GM18511 (cell line): ENCODE measurements around the gene TBC1D22B.
A peak's percentile ranks its signal among the peaks of the same experiment; 100 is the strongest.

ENCODE experiments used
- ATAC-seq: cut with Tn5 transposase; IDR thresholded peaks from one replicate; pipeline ENCODE4 v1.9.1; 2021; ENCODE audit warnings: mild to moderate bottlenecking, moderate library complexity; ENCODE audit not compliant: unreplicated experiment

TBC1D22B gene

DNA sequence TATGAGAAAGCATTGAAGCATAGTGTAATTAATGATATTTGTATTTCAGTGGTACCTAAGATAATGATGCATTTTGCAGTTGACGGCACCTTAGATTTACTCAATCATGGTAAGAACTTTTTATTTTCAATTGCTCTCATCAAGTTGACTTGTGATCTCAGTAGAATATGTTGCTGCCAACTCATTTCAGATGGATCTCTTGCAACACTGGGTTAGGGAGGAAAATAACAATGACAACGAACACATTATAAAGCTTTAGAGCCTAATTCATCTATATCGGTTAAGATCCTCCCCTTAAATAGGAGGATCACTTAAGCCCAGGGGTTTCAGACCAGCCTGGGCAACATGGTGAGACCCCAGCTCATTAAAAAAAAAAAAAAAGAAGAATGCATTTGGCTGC lies 18.0 kb upstream of the TBC1D22B start:
- no peak for ATAC-seq

GRCh38 chr6:37239950-37240713 lies 17.4 kb upstream of the TBC1D22B start:
- ATAC-seq: peak; percentile 74

DNA sequence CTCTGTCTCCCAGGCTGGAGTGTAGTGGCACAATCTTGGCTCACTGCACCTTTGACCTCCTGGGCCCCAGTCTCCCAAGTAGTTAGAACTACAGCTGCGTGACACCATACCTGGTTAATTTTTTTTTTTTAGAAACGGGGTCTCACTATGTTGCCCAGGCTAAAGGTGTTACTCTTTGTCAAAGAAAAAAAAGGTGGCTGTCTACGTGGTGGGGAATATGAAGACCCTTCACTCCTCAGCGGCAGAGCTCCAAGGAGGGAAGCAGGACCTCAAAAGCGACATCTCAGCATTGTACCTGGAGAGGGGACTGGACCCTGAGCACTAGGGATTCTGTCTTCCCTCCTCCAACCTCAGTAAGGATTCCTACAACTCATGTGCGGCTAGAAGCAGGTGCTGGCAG lies 16.4 kb upstream of the TBC1D22B start:
- ATAC-seq: no peak

GRCh38 chr6:37241775-37242428 lies 15.7 kb upstream of the TBC1D22B start:
- ATAC-seq: no peak

DNA sequence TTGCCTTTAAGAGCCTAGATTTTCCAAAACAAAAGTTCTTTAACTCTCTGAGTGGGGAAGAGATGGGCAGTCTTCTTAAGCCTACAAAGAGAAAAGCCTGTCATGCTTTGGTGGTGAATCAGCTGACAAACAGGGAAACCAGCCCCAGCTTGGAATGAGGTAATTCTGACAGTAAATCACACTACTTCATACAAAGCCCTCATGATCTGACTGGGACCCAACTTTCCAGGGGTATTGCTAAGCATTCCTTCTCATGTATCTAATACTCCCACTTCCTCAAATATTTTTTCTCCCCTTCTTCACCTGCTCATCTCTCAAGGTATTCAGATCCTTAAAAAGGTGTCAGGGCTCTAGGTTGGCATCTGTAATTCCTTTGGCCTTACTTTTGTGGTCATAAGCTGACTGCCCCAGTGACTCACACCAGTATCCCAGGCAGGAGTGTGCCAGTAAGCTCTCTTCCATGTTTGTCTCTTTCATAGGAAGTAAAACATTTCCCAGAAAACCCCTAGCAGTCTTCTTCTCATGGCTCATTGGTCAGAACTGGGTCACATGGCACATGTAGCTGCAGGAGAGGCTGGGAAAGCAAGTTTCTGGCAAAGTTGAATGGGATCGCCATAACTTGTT lies 15.0 kb upstream of the TBC1D22B start:
- ATAC-seq: no peak

DNA sequence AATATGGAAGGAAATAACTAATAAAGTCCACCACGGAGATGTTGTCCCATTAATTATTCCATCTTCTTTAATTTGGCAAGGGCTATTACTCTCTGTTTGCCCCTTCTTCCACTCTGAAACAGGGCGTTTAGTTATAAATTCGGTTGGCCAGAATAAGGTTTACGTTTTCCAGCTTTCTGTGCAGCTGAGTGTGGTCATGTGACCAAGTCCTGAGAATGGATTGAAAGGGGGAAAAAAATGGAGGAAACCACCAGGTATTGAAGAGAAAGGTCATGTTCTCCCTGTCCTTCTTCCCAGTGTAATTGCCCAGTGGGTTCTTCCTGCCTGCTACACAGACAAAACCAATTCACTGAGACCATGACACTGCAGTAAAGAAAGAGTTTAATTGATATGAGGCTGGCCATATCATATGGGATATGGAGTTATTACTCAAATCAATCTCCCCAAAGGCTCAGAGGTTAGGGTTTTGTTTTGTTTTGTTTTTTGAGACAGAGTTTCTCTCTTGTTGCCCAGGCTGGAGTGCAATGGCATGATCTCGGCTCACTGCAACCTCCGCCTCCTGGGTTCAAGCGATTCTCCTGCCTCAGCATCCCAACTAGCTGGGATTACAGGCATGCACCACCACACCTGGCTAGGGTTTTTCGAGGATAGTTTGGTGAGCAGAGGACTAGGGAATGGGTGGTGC lies 14.3 kb upstream of the TBC1D22B start:
- ATAC-seq: no peak

GRCh38 chr6:37243816-37244370 lies 13.7 kb upstream of the TBC1D22B start:
- ATAC-seq: no peak

DNA sequence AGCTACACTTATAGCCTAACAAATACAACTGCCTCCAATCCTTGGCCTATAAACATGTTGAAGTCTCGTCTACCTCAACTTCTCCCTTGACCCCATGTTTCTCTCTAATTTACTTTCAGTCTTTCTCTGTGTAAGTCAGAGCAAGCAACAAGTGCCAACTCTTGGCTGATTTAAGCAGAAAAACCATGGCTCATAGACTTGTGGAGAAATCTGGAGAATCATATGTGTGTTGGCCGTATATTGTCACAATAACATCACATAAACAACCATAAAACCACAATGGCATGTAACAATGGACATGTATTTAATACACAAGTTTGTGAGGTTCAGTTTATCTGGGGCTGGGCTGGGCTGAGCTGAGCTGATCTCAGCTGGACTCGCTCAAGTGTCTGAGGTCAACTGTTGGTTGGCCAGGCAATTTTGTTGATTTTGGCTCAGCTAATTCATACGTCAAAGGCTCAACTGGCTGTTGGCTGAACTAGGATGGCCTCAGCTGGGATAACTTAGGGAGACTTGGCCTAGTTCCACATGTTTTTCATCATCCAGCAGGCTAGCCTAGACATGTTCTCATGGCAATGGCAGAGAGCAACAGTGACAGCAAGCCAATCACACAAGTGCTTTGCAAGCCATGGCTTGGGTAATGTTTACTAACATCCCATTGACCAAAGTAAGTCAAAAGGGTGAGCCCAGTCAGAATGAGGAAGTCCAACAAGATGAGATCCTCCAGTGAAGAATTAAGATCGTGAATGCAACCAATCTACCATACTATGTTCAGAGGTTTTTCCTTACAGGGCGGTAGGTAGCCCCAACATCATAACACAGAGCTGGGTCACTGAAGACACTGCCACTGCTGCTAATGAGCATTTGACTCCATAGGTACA lies 12.9 kb upstream of the TBC1D22B start:
- no peak for ATAC-seq

GRCh38 chr6:37251211-37251780 lies 6.3 kb upstream of the TBC1D22B start:
- no peak for ATAC-seq

DNA sequence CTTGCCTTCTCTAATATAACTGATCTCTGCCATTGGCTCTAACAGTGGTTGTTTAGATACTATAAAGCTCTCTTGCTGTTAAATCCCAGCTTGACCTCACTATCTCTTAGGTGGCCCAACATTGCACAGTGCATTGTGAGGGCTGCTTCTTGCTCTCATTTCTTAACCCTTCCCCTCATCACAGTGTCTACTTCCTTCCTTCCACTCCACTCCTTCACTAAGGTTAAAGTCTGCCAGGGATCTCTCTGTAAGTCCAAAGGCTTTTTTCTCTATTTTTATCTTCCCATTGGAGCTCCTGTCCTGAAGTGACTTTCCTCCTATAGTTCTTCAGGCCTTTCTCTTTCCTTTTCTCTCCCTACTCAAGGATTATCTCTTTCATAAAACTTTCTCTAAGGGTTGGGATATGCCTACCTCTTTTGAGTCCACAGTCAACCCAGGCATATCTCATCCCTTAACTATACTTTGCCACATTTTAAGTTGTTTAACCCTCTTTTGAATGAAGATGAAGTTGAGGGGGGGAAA lies 4.0 kb upstream of the TBC1D22B start:
- no peak for ATAC-seq

GRCh38 chr6:37254881-37255280 lies 2.7 kb upstream of the TBC1D22B start:
- ATAC-seq: no peak

GRCh38 chr6:37256692-37257319 lies 766 bp upstream of the TBC1D22B start:
- ATAC-seq: no peak

DNA sequence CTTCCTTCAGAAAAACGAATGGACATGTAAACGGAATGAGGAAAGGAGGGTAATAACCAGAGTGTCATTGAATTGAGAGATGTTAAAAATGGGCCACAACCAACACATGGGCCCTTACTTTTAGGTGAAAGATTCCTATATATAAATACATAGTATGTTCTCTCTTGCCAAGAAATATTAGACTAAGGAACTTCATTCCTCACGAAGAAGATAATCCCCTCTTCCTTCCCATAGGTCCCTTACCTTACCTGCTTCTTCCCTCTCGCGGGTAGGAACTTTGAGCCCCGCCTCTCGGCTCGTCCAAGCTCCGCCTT lies 295 bp upstream of the TBC1D22B start:
- no peak for ATAC-seq

- ATAC-seq: no peak
These were observed 983 bp downstream of the TBC1D22B start for GRCh38 chr6:37258405-37259105.

DNA sequence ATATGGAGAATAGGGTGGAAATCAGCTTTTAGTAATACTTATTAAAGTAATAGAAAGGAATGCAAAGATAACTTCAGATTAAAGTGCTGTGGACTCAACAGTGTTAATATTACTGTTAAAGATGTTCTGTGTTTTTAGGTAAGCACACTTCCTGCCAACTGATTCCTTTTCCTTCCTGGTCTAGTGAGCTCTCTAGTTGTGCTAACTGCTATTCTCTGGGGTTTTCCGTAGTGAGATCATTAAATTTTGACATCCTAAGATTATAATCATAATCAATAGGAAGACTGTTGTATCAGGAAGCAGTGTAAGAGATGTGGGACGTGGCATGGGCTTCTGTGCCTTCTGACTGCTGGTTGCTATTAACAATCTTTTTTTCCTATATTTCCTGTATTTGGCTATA lies 1.6 kb downstream of the TBC1D22B start:
- no peak for ATAC-seq

DNA sequence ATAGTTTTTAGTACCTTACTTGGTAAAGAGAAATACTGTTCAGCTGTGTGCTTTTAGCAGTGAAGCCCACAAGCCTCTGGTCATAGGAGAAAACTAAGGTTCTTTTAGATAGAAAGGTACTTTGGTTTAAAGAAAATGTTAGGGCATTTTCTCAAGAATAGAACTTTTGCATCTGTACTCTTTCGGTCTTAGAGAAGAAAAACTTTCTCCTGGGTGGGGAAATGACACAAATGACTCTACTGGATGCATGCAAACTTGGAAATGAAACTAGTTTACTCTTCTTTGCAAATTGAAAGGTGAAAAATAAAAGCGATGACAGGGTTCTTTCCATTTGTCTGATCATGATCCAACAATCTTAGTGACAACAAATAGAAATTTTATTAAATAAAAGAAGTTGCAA lies 2.5 kb downstream of the TBC1D22B start:
- ATAC-seq: no peak

DNA sequence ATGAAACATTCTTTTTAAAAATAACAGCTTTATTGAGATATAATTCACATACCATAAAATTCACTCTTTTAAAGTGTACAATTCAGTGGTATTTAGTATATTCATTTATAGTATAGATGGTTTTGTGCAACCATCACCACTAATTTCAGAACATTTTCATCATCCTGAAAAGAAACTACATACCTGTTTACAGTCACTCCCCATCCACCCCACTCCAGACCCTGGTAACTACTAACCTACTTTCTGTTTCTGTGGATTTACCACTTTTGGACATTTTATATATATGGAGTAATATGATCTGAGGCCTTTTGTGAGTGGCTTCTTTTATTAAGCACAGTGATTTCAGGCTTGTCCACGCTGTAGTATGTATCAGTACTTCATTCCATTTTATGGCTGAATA lies 2.9 kb downstream of the TBC1D22B start:
- ATAC-seq: no peak

- ATAC-seq: no peak
These were observed 3.6 kb downstream of the TBC1D22B start for GRCh38 chr6:37261198-37261597.
